Activated CD8-positive, alpha-beta T cell treated with anti-CD3 and anti-CD28 coated beads, Interleukin-2, amount 10 ng/mL, durations not matched to agents 7 days and 5 days (primary cell): ENCODE data around the gene SCAMP2. TPM values are rescaled to one million over a fixed set of nuclear protein-coding genes. Genes with fewer than 3 reads are reported as not detected.
"Not testable (repeated sequence)": the region's sequence is repeated elsewhere in the genome, so short reads cannot be mapped to it uniquely, and the experiment has no call there.

ENCODE experiments used
- ATAC-seq: fragments of 150-1000 bp; cut with Tn5 transposase; one replicate; pipeline ENCODE4 v1.10.0; 2021; ENCODE audit warnings: moderate library complexity
- CTCF ChIA-PET: fragments of 350-600 bp; sonication (Branson Sonifier 250); formaldehyde crosslinking; loops from one replicate; lab custom pipeline; 2021; ENCODE audit warnings: antibody characterized with exemption; lab: Charles Lee
- POLR2A ChIA-PET: fragments of 350-600 bp; sonication (Branson Sonifier 250); formaldehyde crosslinking; loops from one replicate; lab custom pipeline; 2021; ENCODE audit warnings: antibody characterized with exemption; lab: Charles Lee
- DNase-seq: peaks from one replicate; pipeline ENCODE4 v3.0.0-alpha.2; 2020
- H3K27ac Mint-ChIP-seq: one replicate; pipeline ENCODE4 v1.8.0; 2021; ENCODE audit warnings: mild to moderate bottlenecking, mixed read lengths
- H3K27me3 Mint-ChIP-seq: one replicate; pipeline ENCODE4 v1.8.0; 2021; ENCODE audit warnings: low read depth, mixed read lengths
- H3K36me3 Mint-ChIP-seq: one replicate; pipeline ENCODE4 v1.8.0; 2021; ENCODE audit warnings: low read depth, mixed read lengths
- H3K4me1 Mint-ChIP-seq: one replicate; pipeline ENCODE4 v1.8.0; 2021; ENCODE audit warnings: low read depth, mixed read lengths
- H3K4me3 Mint-ChIP-seq: one replicate; pipeline ENCODE4 v1.8.0; 2021; ENCODE audit warnings: mild to moderate bottlenecking, mixed read lengths
- H3K9me3 Mint-ChIP-seq: one replicate; pipeline ENCODE4 v1.8.0; 2022; ENCODE audit warnings: mixed read lengths; ENCODE audit not compliant: insufficient read depth
- total RNA-seq, 2 experiments: library from RNA; stranded (reverse); gene quantifications; one replicate each; pipeline ENCODE4 v1.2.3, GENCODE V29; 2021

SCAMP2 gene
- total RNA-seq, 2 experiments from 2014 or later = 96.9 to 105 TPM

DNA sequence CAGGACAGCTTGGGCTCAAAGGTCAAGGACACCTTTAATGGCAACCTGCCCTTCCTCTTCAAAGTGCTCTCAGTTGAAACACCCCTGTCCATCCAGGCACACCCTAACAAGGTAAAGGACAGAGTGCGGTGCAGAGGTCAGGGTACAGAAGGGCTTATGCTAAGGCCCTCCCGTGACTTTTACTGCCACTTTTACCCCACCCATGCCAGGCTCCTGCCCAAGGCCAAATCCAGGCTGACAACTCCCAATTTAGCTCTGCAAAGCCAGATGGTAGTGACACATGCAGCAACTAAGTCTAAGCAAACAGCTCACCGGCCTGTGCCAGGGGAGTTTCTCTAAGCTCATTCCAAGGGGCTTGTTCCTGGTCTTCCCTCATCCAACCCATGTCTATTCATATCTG is 18.3 kb upstream of the SCAMP2 start:
- Mint-ChIP-seq H3K36me3 (peaks cover 37% of the 10 kb centered on the region), H3K4me3 (peak overlapping the region; percentile 91), H3K27ac (no peak overlapping the region), H3K4me1 (peaks cover 53% of the 10 kb centered on the region), H3K9me3 (no peaks in the 10 kb centered on the region), H3K27me3 (no peaks in the 10 kb centered on the region)
- POLR2A ChIA-PET = interaction anchor here (1.5 kb wide), 1 partner anchor 107 kb away, joined by 3 read pairs; no protein-coding TSS in a partner anchor
- CTCF ChIA-PET = interaction anchor here (1.6 to 3.1 kb wide), 3 partner anchors 10 to 110 kb away, joined by 3 to 40 read pairs (median 14); partner anchors contain the start of gene FAM219B
- no peak for DNase-seq
- no peak for ATAC-seq

DNA sequence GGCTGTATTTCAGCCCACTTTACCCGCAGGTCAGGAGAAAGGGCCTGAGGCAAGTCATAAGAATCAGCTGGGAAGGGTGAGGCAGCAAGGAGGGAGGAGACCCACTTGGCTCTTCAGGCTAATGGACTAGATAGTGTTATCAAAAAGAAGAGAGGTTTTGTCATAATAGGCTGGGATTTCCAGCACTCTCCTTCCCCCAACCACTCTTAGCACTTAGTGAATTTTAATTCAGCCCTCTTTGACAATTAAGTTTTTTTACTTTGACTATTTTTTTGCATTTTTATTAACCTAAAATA is 17.4 kb upstream of the SCAMP2 start:
- no peaks in the 10 kb centered on the region for H3K9me3 Mint-ChIP-seq
- H3K27ac Mint-ChIP-seq = peak overlapping the region; percentile 89
- peaks cover 52% of the 10 kb centered on the region for H3K4me1 Mint-ChIP-seq
- peak overlapping the region; percentile 91 for H3K4me3 Mint-ChIP-seq
- CTCF ChIA-PET = interaction anchor here (1.3 to 2.8 kb wide), 2 partner anchors 11 to 34 kb away, joined by 3 to 40 read pairs; no protein-coding TSS in a partner anchor
- DNase-seq (no peak), ATAC-seq (no peak)
- POLR2A ChIA-PET = interaction anchor here (1.5 kb wide), 1 partner anchor 107 kb away, joined by 3 read pairs; no protein-coding TSS in a partner anchor
- H3K36me3 Mint-ChIP-seq = peaks cover 36% of the 10 kb centered on the region
- H3K27me3 Mint-ChIP-seq = no peaks in the 10 kb centered on the region

DNA sequence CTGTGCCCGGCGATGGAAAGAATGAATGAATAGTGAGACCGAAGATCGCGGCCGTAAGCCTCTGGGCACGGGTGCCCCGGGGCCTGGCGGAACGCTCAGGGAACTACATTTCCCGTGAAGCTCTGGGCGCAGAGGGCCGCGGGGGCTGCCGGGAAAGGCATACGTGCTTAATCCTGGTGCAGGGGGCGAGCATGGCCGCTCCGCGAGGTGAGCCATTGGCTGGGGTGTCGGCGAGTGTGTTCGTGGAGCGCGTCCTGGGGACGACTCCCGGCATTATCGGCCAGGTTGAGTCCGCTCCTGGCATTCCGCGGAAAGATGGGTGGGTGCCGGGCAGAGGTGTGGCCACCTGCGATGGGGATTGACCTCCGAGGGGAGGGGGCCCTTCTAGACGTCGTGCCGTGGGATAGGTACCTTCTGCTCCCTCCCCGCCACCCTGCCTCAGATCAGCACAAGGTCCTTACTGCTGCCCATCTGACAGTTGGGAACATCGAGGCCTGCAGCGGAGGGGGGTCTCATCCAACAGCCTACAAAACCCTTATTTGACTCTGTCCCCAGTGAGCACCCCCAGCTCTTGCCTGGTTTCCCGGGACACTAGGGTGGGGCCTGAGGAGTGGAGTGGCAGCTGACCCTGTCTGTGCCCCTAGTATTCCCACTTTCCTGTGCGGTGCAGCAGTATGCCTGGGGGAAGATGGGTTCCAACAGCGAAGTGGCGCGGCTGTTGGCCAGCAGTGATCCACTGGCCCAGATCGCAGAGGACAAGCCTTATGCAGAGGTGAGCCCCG is 16.9 kb upstream of the SCAMP2 start, which contains the start of gene MPI:
TSS of gene MPI (plus strand) at position 160 of the 782 bp plus-strand sequence. CDS start at position 192, 32 bp downstream.
- DNase-seq (peak; percentile 90), ATAC-seq (peak; percentile 97)
- H3K36me3 Mint-ChIP-seq = peaks cover 32% of the 10 kb centered on the region
- ChIA-PET POLR2A (interaction anchor here (0.8 to 2.0 kb wide), 4 partner anchors 12 to 113 kb away, joined by 3 to 11 read pairs (median 4); no protein-coding TSS in a partner anchor), CTCF (interaction anchor here (0.6 to 2.8 kb wide), 5 partner anchors 11 to 121 kb away, joined by 3 to 40 read pairs (median 3); partner anchors contain the start of gene FAM219B)
- H3K4me1 Mint-ChIP-seq = peaks cover 50% of the 10 kb centered on the region
- no peaks in the 10 kb centered on the region for H3K9me3 Mint-ChIP-seq
- H3K27ac Mint-ChIP-seq = peak within 1 kb of the TSS; percentile 89
- H3K27me3 Mint-ChIP-seq = no peaks in the 10 kb centered on the region
- H3K4me3 Mint-ChIP-seq = peak within 1 kb of the TSS; percentile 91

DNA sequence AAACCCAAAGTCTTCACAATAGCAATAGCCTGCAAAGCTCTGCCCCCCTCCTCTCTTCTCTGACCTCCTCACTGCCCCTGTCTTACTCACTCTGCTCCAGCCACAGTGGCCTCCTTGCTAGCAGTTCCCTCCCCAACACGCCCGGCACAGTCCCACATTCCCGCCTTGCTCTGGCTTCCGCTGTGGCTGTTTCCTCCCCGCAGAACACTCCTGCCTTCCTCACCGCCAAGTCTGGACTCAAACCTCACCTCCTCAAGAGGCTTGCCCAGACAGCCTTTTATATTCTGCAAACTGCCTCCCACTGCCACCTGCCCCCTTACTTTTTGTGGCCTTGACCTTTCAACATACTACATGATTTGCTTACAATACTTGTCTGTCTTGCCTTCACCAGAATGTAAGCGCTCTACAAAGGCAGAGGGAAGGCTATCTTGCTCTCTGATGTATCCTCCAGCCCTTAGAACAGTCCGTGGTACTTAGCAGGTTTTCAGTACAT is 16.3 kb upstream of the SCAMP2 start:
- H3K4me3 Mint-ChIP-seq = peak overlapping the region; percentile 91
- POLR2A ChIA-PET = interaction anchor here (0.8 to 2.0 kb wide), 5 partner anchors 11 to 112 kb away, joined by 3 to 11 read pairs (median 5); no protein-coding TSS in a partner anchor
- H3K27ac Mint-ChIP-seq = peak overlapping the region; percentile 89
- no peaks in the 10 kb centered on the region for H3K9me3 Mint-ChIP-seq
- peak; percentile 30 for DNase-seq
- H3K27me3 Mint-ChIP-seq = no peaks in the 10 kb centered on the region
- CTCF ChIA-PET = interaction anchor here (0.6 to 2.8 kb wide), 4 partner anchors 12 to 121 kb away, joined by 3 to 40 read pairs (median 3); partner anchors contain the start of gene FAM219B
- H3K36me3 Mint-ChIP-seq = peaks cover 30% of the 10 kb centered on the region
- peaks cover 56% of the 10 kb centered on the region for H3K4me1 Mint-ChIP-seq
- peak; percentile 10 for ATAC-seq

DNA sequence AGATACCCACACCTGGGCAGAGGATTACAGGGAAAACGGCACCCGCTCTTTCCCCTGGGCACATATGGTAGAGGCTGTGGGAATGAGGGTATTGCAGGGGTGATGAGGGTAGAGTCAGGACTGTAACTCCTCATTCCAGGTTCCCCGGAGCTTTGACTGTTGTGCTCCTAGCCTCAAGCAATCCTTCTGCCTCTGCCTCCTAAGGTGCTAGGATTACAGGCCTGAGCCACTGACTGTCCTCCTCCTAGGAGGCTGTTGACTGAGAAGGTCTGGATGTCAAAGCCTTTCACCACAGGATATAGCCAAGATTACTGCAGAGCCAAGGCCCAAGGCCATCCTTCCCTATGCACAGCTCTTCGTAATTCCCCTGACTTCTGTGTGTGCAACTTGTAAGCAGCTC is 15.6 kb upstream of the SCAMP2 start:
- H3K4me3 Mint-ChIP-seq = peak overlapping the region; percentile 91
- POLR2A ChIA-PET = interaction anchor here (0.7 to 2.0 kb wide), 3 partner anchors 11 to 69 kb away, joined by 4 to 11 read pairs (median 5); no protein-coding TSS in a partner anchor
- H3K27ac Mint-ChIP-seq = peak overlapping the region; percentile 50
- H3K4me1 Mint-ChIP-seq = peaks cover 59% of the 10 kb centered on the region
- DNase-seq (no peak), ATAC-seq (no peak)
- H3K36me3 Mint-ChIP-seq = peaks cover 28% of the 10 kb centered on the region
- CTCF ChIA-PET = interaction anchor here (0.7 to 2.8 kb wide), 2 partner anchors 12 to 118 kb away, joined by 3 to 40 read pairs; no protein-coding TSS in a partner anchor
- no peaks in the 10 kb centered on the region for H3K27me3 Mint-ChIP-seq
- H3K9me3 Mint-ChIP-seq = no peaks in the 10 kb centered on the region

DNA sequence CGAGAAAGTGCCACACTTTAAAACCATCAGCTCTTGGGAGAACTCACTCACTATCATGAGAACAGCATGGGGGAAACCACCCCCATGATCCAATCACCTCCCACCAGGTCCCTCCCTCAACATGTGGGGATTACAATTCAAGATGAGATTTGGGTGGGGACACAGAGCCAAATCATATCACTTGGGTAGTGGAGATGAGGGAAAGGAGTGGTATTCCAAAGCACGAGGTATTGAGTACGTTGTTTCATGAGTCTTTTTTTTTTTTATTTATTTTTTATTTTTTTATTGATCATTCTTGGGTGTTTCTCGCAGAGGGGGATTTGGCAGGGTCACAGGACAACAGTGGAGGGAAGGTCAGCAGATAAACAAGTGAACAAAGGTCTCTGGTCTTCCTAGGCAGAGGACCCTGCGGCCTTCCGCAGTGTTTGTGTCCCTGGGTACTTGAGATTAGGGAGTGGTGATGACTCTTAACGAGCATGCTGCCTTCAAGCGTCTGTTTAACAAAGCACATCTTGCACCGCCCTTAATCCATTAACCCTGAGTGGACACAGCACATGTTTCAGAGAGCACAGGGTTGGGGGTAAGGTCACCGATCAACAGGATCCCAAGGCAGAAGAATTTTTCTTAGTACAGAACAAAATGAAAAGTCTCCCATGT is 14.5 kb upstream of the SCAMP2 start:
- H3K4me3 Mint-ChIP-seq, H3K27me3 Mint-ChIP-seq, ATAC-seq, H3K27ac Mint-ChIP-seq, H3K9me3 Mint-ChIP-seq, DNase-seq: not testable (repeated sequence)
- ChIA-PET POLR2A (interaction anchor here (0.6 kb wide), 2 partner anchors 14 to 30 kb away, joined by 3 to 5 read pairs; no protein-coding TSS in a partner anchor), CTCF (interaction anchor here (0.7 to 2.8 kb wide), 4 partner anchors 14 to 315 kb away, joined by 3 to 40 read pairs (median 4); no protein-coding TSS in a partner anchor)
- peaks cover 19% of the 10 kb centered on the region for H3K36me3 Mint-ChIP-seq
- H3K4me1 Mint-ChIP-seq = peaks cover 54% of the 10 kb centered on the region

DNA sequence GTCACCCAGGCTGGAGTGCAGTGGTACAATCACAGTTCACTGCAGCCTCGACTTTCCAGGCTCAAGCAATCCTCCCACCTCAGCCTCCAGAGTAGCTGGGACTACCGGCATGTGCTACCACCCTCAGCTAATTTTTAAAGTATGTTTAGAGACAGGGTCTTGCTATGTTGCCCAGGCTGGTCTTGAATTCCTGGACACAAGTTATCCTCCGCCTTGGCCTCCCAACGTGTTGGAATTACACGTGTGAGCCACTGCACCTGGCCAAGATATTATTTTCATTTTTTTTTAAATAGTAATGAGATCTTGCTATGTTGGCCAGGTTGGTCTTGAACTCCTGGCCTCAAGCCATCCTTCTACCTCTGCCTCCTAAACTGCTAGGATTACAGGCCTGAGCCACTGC is 12.3 kb upstream of the SCAMP2 start:
- Mint-ChIP-seq H3K4me3 (no peak overlapping the region), H3K27ac (no peak overlapping the region), H3K36me3 (peaks cover 7% of the 10 kb centered on the region), H3K9me3 (no peaks in the 10 kb centered on the region), H3K4me1 (peaks cover 33% of the 10 kb centered on the region), H3K27me3 (peaks cover 4% of the 10 kb centered on the region)
- CTCF ChIA-PET = interaction anchor here (3.9 kb wide), 1 partner anchor 15 kb away, joined by 41 read pairs; no protein-coding TSS in a partner anchor
- POLR2A ChIA-PET = interaction anchor here (0.7 kb wide), 1 partner anchor 733 kb away, joined by 3 read pairs; no protein-coding TSS in a partner anchor
- ATAC-seq (no peak), DNase-seq (no peak)

DNA sequence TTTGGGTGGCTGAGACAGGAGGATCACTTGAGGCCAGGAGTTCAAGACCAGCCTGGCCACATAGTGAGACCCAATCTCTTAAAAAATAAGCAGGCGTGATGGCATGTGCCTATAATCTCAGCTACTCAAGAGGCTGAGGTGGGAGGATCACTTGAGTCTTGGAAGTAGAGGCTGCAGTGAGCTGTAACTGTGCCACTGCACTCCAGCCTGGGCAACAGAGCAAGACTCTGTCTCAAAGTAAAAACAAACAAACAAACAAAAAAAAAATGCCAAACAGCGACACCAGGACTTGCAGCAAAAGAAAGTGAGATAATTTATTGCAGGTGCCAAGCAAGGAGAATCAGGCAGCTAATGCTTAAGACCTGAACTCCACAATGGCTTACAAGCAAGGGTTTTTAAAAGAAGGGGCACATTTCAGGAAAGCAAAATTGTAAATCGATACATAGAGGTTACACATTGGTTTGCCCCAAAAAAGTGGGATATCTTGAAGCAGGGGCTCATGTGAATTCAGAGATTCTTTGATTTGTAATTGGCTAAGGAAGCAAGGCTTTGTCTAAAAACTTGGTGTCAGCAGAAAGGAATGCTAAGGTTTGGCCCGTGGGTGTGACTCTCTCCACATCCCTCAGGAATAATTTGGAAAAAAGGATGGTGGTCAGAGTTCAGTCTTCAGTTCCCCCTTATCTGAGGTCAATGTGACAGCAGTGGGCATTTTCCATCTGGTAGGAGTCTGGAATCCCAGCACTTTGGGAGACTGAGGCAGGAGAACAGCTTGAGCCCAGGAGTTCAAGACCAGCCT is 11.5 kb upstream of the SCAMP2 start:
- DNase-seq (no peak), ATAC-seq (no peak)
- CTCF ChIA-PET = interaction anchor here (0.6 to 3.9 kb wide), 6 partner anchors 9 to 114 kb away, joined by 3 to 41 read pairs (median 4); no protein-coding TSS in a partner anchor
- Mint-ChIP-seq H3K36me3 (peaks cover 4% of the 10 kb centered on the region), H3K4me3 (no peak overlapping the region), H3K27me3 (peaks cover 4% of the 10 kb centered on the region), H3K27ac (peak overlapping the region; percentile 30), H3K4me1 (peaks cover 27% of the 10 kb centered on the region), H3K9me3 (no peaks in the 10 kb centered on the region)
- POLR2A ChIA-PET = interaction anchor here (0.7 kb wide), 1 partner anchor 32 kb away, joined by 8 read pairs; no protein-coding TSS in a partner anchor

DNA sequence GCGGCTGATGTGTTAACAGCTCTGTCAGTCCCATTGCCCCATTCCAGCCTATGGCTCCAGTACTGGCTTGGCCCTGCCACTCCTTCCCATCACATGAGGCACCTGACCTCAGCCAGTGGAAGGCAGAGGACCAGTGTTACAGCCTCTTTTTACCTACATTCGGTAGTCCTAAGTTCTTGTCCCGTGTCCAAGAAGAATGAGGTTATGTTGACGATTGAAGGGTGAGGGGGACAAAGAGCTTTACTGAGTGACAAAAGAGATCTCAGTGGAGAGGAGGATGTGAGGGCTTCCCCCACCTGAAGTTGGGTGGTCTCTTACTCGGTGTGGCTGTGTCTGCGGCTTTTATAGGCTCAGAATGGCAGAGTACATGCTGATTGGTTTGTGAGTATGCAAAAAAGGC is 9.4 kb upstream of the SCAMP2 start:
- Mint-ChIP-seq H3K36me3 (peaks cover 4% of the 10 kb centered on the region), H3K27me3 (peaks cover 4% of the 10 kb centered on the region), H3K4me1 (peaks cover 20% of the 10 kb centered on the region), H3K9me3 (no peaks in the 10 kb centered on the region), H3K27ac (no peak overlapping the region), H3K4me3 (no peak overlapping the region)
- ChIA-PET POLR2A (no interaction called here), CTCF (interaction anchor here (0.8 to 3.9 kb wide), 3 partner anchors 12 to 111 kb away, joined by 3 to 41 read pairs (median 11); no protein-coding TSS in a partner anchor)
- DNase-seq (no peak), ATAC-seq (no peak)

DNA sequence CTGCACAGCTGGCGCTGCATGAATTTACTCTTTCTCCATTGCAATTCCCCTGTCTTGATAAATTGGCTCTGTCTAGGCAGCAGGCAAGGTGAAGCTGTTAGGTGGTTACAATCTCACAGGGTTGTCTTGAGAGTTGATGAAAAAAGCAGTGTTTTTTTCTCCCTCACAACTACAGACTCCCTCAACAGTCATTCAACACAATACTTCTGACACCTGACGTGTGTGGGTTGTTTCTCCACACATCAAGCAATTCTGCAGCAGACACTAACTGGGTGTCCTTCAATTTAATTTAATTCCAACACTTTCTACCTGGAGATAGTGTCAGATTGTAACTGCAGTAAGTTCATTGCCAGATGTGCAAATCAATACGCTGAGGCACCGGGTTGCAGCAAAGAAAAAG is 5.1 kb upstream of the SCAMP2 start:
- POLR2A ChIA-PET = no interaction called here

More for the DNA sequence above, 5.1 kb upstream of the SCAMP2 start:
- H3K9me3 Mint-ChIP-seq = no peaks in the 10 kb centered on the region
- peaks cover 8% of the 10 kb centered on the region for H3K4me1 Mint-ChIP-seq
- no peak overlapping the region for H3K4me3 Mint-ChIP-seq
- peaks cover 10% of the 10 kb centered on the region for H3K27me3 Mint-ChIP-seq
- CTCF ChIA-PET = interaction anchor here (3.8 kb wide), 1 partner anchor 24 kb away, joined by 15 read pairs; no protein-coding TSS in a partner anchor
- no peak overlapping the region for H3K27ac Mint-ChIP-seq
- DNase-seq (no peak), ATAC-seq (no peak)
- H3K36me3 Mint-ChIP-seq = peaks cover 4% of the 10 kb centered on the region
